Measurements from ENCODE around the gene ELF3. TPM values are rescaled to one million over a fixed set of nuclear protein-coding genes. Genes with fewer than 3 reads are reported as not detected.
"Not testable (repeated sequence)": the region's sequence is repeated elsewhere in the genome, so short reads cannot be mapped to it uniquely, and the experiment has no call there.

Gene ELF3
- total RNA-seq, 2 donors from 2014 or later, result 1,089 to 1,608 TPM

DNA sequence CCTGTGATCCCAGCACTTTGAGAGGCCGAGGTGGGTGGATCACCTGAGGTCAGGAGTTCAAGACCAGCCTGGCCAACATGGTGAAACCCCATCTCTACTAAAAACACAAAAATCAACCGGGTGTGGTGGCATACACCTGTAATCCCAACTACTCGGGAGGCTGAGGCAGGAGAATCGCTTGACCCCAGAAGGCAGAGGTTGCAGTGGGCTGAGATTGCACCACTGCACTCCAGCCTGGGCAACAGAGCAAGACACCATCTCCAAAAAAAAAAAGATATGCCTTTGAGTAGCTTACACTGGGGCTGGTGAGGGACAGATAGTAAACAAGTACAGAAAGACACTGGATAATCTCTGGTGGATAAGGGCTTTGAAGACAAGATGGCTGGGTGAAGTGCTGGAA is 44.3 kb downstream of the ELF3 start:
- intact Hi-C loops (cut with DNase I, micrococcal nuclease); DNase-seq; ATAC-seq: not testable (repeated sequence)

DNA sequence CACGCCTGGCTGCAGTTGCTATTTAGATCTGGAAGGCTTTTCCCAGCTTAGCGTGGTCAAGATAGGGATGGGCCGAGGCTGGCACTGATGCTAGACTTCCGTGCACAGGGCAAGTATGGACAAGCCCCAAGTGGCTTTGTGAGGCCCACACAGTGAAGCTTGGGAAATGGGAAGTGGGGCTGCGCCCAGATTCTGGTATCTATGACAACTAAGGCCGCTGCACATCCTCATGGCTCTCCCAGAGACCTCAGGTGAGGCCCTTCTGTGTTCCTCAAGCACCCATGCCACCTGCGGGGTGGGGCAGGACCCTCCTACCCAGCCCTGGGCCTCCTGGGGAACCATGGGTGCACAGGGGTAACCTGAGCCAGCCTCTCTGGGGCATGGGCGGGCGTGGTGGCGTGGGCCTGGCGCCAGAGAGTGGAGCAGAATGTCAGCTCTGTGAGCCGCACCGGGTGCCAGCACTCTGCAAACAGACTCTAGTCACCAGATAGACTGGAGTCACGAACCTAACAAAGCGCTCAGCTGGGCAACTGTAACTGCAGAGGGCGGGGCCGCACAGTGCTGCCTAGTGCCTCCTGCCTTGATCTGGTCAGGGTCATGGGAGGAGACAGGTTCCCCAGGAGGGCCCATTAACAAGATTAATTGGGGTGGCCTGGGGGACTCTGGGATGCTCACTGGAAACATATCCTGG is 46.4 kb downstream of the ELF3 start:
- intact Hi-C loops (cut with DNase I, micrococcal nuclease), result no loop called here
- ATAC-seq (peak; percentile 92), DNase-seq (peak; percentile 90 to 94)

GRCh38 chr1:202057335-202057704 is 46.9 kb downstream of the ELF3 start:
- DNase-seq; intact Hi-C loops (cut with DNase I, micrococcal nuclease); ATAC-seq: not testable (repeated sequence)

GRCh38 chr1:202058001-202058908 is 47.9 kb downstream of the ELF3 start:
- intact Hi-C loops (cut with DNase I, micrococcal nuclease), result no loop called here
- ATAC-seq, result peak; percentile 17
- no peak for DNase-seq

- ATAC-seq (no peak), DNase-seq (no peak)
- intact Hi-C loops (cut with DNase I, micrococcal nuclease), result no loop called here
Measured at GRCh38 chr1:202061055-202061454, 50.7 kb downstream of the ELF3 start.

DNA sequence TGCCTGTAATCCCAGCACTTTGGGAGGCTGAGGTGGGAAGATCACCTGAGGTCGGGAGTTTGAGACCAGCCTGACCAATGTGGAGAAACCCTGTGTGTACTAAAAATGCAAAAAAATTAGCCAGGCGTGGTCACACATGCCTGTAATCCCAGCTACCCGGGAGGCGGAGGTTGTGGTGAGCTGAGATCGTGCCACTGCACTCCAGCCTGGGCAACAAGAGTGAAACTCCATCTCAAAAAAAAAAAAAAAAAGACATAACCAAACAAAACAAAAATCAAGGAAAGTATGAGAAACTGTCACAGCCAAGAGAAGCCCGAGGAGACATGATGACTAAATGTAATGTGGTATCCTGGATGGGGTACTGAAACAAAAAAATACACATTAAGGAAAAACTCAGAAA is 51.4 kb downstream of the ELF3 start:
- DNase-seq; ATAC-seq; intact Hi-C loops (cut with DNase I, micrococcal nuclease): not testable (repeated sequence)

DNA sequence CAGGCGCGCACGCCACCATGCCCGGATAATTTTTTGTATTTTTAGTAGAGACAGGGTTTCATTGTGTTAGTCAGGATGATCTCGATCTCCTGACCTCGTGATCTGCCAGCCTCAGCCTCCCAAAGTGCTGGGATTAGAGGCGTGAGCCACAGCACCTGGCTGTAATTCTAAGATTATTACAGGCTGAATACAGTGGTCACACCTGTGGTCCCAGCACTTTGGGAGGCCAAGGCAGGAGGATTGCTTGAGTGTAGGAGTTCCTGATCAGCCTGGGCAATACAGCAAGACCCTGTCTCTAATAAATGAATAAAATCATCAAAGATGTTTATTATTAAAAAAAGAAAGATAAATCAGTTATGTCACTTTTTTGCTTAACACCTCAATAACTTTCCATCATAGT is 52.2 kb downstream of the ELF3 start:
- intact Hi-C loops (cut with DNase I, micrococcal nuclease); ATAC-seq; DNase-seq: not testable (repeated sequence)

- no peak for DNase-seq
- intact Hi-C loops (cut with DNase I, micrococcal nuclease), result no loop called here
- ATAC-seq, result no peak
Measured at GRCh38 chr1:202063093-202063492, 52.7 kb downstream of the ELF3 start.

DNA sequence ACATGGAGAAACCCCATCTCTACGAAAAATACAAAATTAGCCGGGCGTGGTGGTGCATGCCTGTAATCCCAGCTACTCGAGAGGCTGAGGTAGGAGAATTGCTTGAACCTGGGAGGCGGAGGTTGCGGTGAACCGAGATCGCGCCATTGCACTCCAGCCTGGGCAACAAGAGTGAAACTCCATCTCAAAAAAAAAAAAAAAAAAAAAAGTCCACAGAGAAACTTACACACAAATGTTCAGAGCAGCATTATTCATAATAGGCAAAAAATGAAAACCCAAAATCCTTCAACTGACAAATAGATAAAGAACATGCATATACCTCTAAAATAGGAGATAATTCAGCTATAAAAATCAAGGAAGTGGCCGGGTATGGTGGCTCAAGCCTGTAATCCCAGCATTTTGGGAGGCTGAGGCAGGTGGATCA is 54.5 kb downstream of the ELF3 start:
- intact Hi-C loops (cut with DNase I, micrococcal nuclease); DNase-seq; ATAC-seq: not testable (repeated sequence)

Small RNA genes within 50 kb of the gene (microRNA-seq; reads per million reads assigned to microRNA genes)
- gene MIR6740, result 0.53 to 1.4 reads per million in 2 donors

Other genes starting within 250 kb of the ELF3 start
- 10 to 100 TPM; 22.0 to 24.3 TPM for gene IPO9, start 181.4 kb upstream of the ELF3 start, total RNA-seq
- 1 to 10 TPM; 1.7 to 2.6 TPM for gene SHISA4, start 121.7 kb upstream of the ELF3 start, total RNA-seq
- 10 to 100 TPM in 1 of 2 donors, 1 to 10 TPM in 1; 9.4 to 58.4 TPM for gene LMOD1, start 64.0 kb upstream of the ELF3 start, total RNA-seq
- gene TIMM17A, start 55.1 kb upstream of the ELF3 start, total RNA-seq, result 10 to 100 TPM; 53.1 to 60.1 TPM
- 100 to 1,000 TPM; 124 to 139 TPM for gene RNPEP, start 27.9 kb upstream of the ELF3 start, total RNA-seq
- gene GPR37L1, start 112.3 kb downstream of the ELF3 start, total RNA-seq, result 1 to 10 TPM in 1 of 2 donors, under 1 TPM in 1; 0.76 to 2.1 TPM
- gene ARL8A, start 134.2 kb downstream of the ELF3 start, total RNA-seq, result 10 to 100 TPM; 45.4 to 49.2 TPM
- gene PTPN7, start 150.0 kb downstream of the ELF3 start, total RNA-seq, result 1 to 10 TPM; 1.8 to 4.7 TPM
- 1 to 10 TPM; 1.1 to 1.9 TPM for gene LGR6, start 183.2 kb downstream of the ELF3 start, total RNA-seq

All from left colon (tissue), 2 donors.